Skeletal muscle tissue (tissue), 4 donors: ENCODE data around the gene LCE3B. TPM values are rescaled to one million over a fixed set of nuclear protein-coding genes. Genes with fewer than 3 reads are reported as not detected.
"Not testable (repeated sequence)": the region's sequence is repeated elsewhere in the genome, so short reads cannot be mapped to it uniquely, and the experiment has no call there.

Source experiments
- H3K27ac ChIP-seq: one replicate; pipeline ENCODE4 v1.7.0; 2013; ENCODE audit warnings: mild to moderate bottlenecking, low read depth, low read length, inconsistent platforms
- H3K27me3 ChIP-seq, 3 donors: one replicate each; pipeline ENCODE4 v1.7.0; 2013; ENCODE audit warnings: low read length in 3 of 3; ENCODE audit not compliant: control insufficient read depth in 3 of 3, insufficient read depth in 3 of 3
- H3K36me3 ChIP-seq, 3 donors: one replicate each; pipeline ENCODE4 v1.7.0; 2013; ENCODE audit warnings: low read length in 3 of 3; ENCODE audit not compliant: control insufficient read depth in 3 of 3, insufficient read depth in 3 of 3
- H3K4me1 ChIP-seq, 3 donors: one replicate each; pipeline ENCODE4 v1.7.0; 2013; ENCODE audit warnings: low read length in 3 of 3, mild to moderate bottlenecking in 3 of 3; ENCODE audit not compliant: control insufficient read depth in 3 of 3, insufficient read depth in 3 of 3
- H3K4me3 ChIP-seq, 3 donors: one replicate each; pipeline ENCODE4 v1.7.0; 2013; ENCODE audit warnings: low read length in 3 of 3
- H3K9ac ChIP-seq, 3 donors: one replicate each; pipeline ENCODE4 v1.7.0; 2013; ENCODE audit warnings: low read length in 3 of 3, mild to moderate bottlenecking in 3 of 3, moderate library complexity in 2 of 3, low read depth in 1 of 3
- H3K9me3 ChIP-seq, 3 donors: one replicate each; pipeline ENCODE4 v1.7.0; 2013; ENCODE audit warnings: low read length in 3 of 3; ENCODE audit not compliant: control insufficient read depth in 3 of 3
- total RNA-seq: library from RNA; depleted of rRNA; stranded (reverse); fragments of >200 nt; gene quantifications from one replicate; pipeline ENCODE4 v1.2.3, GENCODE V29; 2014
- donor health status: Osteomylitis.

LCE3B gene
- not detected for total RNA-seq

GRCh38 chr1:152613511-152613910, at the start of gene LCE3B:
TSS of gene LCE3B (plus strand) at chr1:152613811. CDS start at chr1:152613811, 0 bp downstream.
- H3K9ac ChIP-seq = no peak within 1 kb of the TSS
- no peaks in the 10 kb centered on the region for H3K4me1 ChIP-seq
- no peak within 1 kb of the TSS for H3K4me3 ChIP-seq
- H3K36me3 ChIP-seq = no peaks in the 10 kb centered on the region
- no peaks in the 10 kb centered on the region for H3K27me3 ChIP-seq
- H3K27ac ChIP-seq = no peak within 1 kb of the TSS
- H3K9me3 ChIP-seq = peaks cover 2 to 4% (median 2%) of the 10 kb centered on the region in 3 donors

GRCh38 chr1:152565115-152565514, 48.5 kb upstream of the LCE3B start:
- H3K27me3 ChIP-seq = no peaks in the 10 kb centered on the region
- peaks cover 0 to 3% (median 0%) of the 10 kb centered on the region in 3 donors for H3K9me3 ChIP-seq
- H3K4me3 ChIP-seq = no peak overlapping the region
- H3K36me3 ChIP-seq = no peaks in the 10 kb centered on the region
- H3K9ac ChIP-seq = no peak overlapping the region
- no peak overlapping the region for H3K27ac ChIP-seq
- H3K4me1 ChIP-seq = no peaks in the 10 kb centered on the region

GRCh38 chr1:152565535-152566215, 47.9 kb upstream of the LCE3B start:
- Histone ChIP-seq H3K4me1 (no peaks in the 10 kb centered on the region), H3K9me3 (peaks cover 0 to 7% (median 0%) of the 10 kb centered on the region in 3 donors), H3K4me3 (no peak overlapping the region), H3K27me3 (no peaks in the 10 kb centered on the region), H3K36me3 (no peaks in the 10 kb centered on the region), H3K9ac (no peak overlapping the region), H3K27ac (no peak overlapping the region)

- no peak within 1 kb of the TSS for H3K4me3 ChIP-seq
- H3K9ac ChIP-seq = no peak within 1 kb of the TSS
- H3K27ac ChIP-seq = no peak within 1 kb of the TSS
- H3K27me3 ChIP-seq = no peaks in the 10 kb centered on the region
- no peaks in the 10 kb centered on the region for H3K36me3 ChIP-seq
- H3K4me1 ChIP-seq = no peaks in the 10 kb centered on the region
- H3K9me3 ChIP-seq = peaks cover 0 to 7% (median 0%) of the 10 kb centered on the region in 3 donors
Observed at GRCh38 chr1:152566681-152567080, 46.9 kb upstream of the LCE3B start, which contains the start of gene LCE3E. TSS of gene LCE3E (minus strand) at chr1:152566780. CDS start at chr1:152566208, 572 bp downstream.

GRCh38 chr1:152577168-152577567, 36.4 kb upstream of the LCE3B start:
- Histone ChIP-seq H3K36me3 (no peaks in the 10 kb centered on the region), H3K4me3 (no peak overlapping the region), H3K27me3 (no peaks in the 10 kb centered on the region), H3K9ac (no peak overlapping the region), H3K4me1 (no peaks in the 10 kb centered on the region), H3K9me3 (no peaks in the 10 kb centered on the region), H3K27ac (no peak overlapping the region)

GRCh38 chr1:152579526-152579925, 34.1 kb upstream of the LCE3B start:
- H3K9me3 ChIP-seq, H3K36me3 ChIP-seq, H3K4me1 ChIP-seq, H3K27ac ChIP-seq, H3K9ac ChIP-seq, H3K4me3 ChIP-seq, H3K27me3 ChIP-seq: not testable (repeated sequence)

GRCh38 chr1:152580433-152580832, 33.2 kb upstream of the LCE3B start, which contains the start of gene LCE3D:
TSS of gene LCE3D (minus strand) at chr1:152580516. CDS start at chr1:152579936, 580 bp downstream.
- Histone ChIP-seq H3K9ac (no peak within 1 kb of the TSS), H3K4me3 (no peak within 1 kb of the TSS), H3K9me3 (no peaks in the 10 kb centered on the region), H3K27me3 (no peaks in the 10 kb centered on the region), H3K27ac (no peak within 1 kb of the TSS), H3K36me3 (no peaks in the 10 kb centered on the region), H3K4me1 (no peaks in the 10 kb centered on the region)

GRCh38 chr1:152582647-152583046, 31.0 kb upstream of the LCE3B start:
- no peak overlapping the region for H3K4me3 ChIP-seq
- no peaks in the 10 kb centered on the region for H3K36me3 ChIP-seq
- no peak overlapping the region for H3K9ac ChIP-seq
- no peak overlapping the region for H3K27ac ChIP-seq
- no peaks in the 10 kb centered on the region for H3K4me1 ChIP-seq
- no peaks in the 10 kb centered on the region for H3K9me3 ChIP-seq
- H3K27me3 ChIP-seq = no peaks in the 10 kb centered on the region

GRCh38 chr1:152585586-152585985, 28.0 kb upstream of the LCE3B start:
- H3K4me1 ChIP-seq = no peaks in the 10 kb centered on the region
- no peak overlapping the region for H3K9ac ChIP-seq
- H3K27ac ChIP-seq = no peak overlapping the region
- no peaks in the 10 kb centered on the region for H3K27me3 ChIP-seq
- H3K4me3 ChIP-seq = no peak overlapping the region
- no peaks in the 10 kb centered on the region for H3K9me3 ChIP-seq
- H3K36me3 ChIP-seq = no peaks in the 10 kb centered on the region

- no peaks in the 10 kb centered on the region for H3K27me3 ChIP-seq
- H3K36me3 ChIP-seq = no peaks in the 10 kb centered on the region
- no peaks in the 10 kb centered on the region for H3K4me1 ChIP-seq
Observed at GRCh38 chr1:152596986-152597385, 16.6 kb upstream of the LCE3B start.

More at GRCh38 chr1:152596986-152597385, 16.6 kb upstream of the LCE3B start:
- no peak overlapping the region for H3K27ac ChIP-seq
- no peaks in the 10 kb centered on the region for H3K9me3 ChIP-seq
- no peak overlapping the region for H3K9ac ChIP-seq
- no peak overlapping the region for H3K4me3 ChIP-seq
